OCI-LY3 (cell line): Measurements from ENCODE around the gene HECTD4.

Experiments used
- H2AFZ ChIP-seq: fragments of 200-600, 300-600 bp; shearing (Covaris generic); 2 replicates; pipeline ENCODE4 v1.6.0; 2014; ENCODE audit warnings: antibody characterized with exemption, low read depth, low read length
- H3K27ac ChIP-seq: fragments of 200-600, 300-600 bp; sonication (generic); 2 replicates; pipeline ENCODE4 v1.5.1; 2014; ENCODE audit warnings: mild to moderate bottlenecking, low read length, moderate library complexity, mixed read lengths
- H3K27me3 ChIP-seq: fragments of 200-600, 300-600 bp; sonication (generic); 2 replicates; pipeline ENCODE4 v1.6.1; 2014; ENCODE audit warnings: low read depth, low read length, mixed read lengths
- H3K36me3 ChIP-seq: fragments of 200-600, 300-600 bp; sonication (generic); replicated peaks from 2 replicates; pipeline ENCODE3; 2014; ENCODE audit warnings: low read depth, low read length, mixed read lengths
- H3K4me1 ChIP-seq: fragments of 300-600, 200-600 bp; sonication (generic); 2 replicates; pipeline ENCODE4 v1.6.1; 2014; ENCODE audit warnings: low read length, mixed read lengths
- H3K4me2 ChIP-seq: fragments of 200-600, 300-600 bp; sonication (generic); 2 replicates; pipeline ENCODE4 v1.6.1; 2014; ENCODE audit warnings: low read length, mixed read lengths
- H3K4me3 ChIP-seq: fragments of 300-600, 200-600 bp; sonication (generic); 2 replicates; pipeline ENCODE4 v1.5.1; 2014; ENCODE audit warnings: antibody characterized with exemption, mild to moderate bottlenecking, low read length, moderate library complexity
- H3K79me2 ChIP-seq: fragments of 300-600, 200-600 bp; shearing (Covaris generic); 2 replicates; pipeline ENCODE4 v1.6.1; 2014; ENCODE audit warnings: mild to moderate bottlenecking, low read length, mixed read lengths
- H3K9ac ChIP-seq: fragments of 300-600, 200-600 bp; shearing (Covaris generic); 2 replicates; pipeline ENCODE4 v1.6.0; 2014; ENCODE audit warnings: mild to moderate bottlenecking, low read length, moderate library complexity
- H3K9me3 ChIP-seq: fragments of 200-600, 300-600 bp; shearing (Covaris generic); 2 replicates; pipeline ENCODE4 v1.6.1; 2014; ENCODE audit warnings: low read length, mixed read lengths; ENCODE audit not compliant: insufficient read depth
- H4K20me1 ChIP-seq: fragments of 200-600, 300-600 bp; sonication (generic); 2 replicates; pipeline ENCODE4 v1.6.1; 2016; ENCODE audit warnings: low read length, mixed read lengths; ENCODE audit not compliant: insufficient read depth
- CTCF ChIP-seq: fragments of 200-600, 300-600 bp; sonication (generic); IDR thresholded peaks from 2 replicates; pipeline ENCODE4 v1.5.1; 2014; ENCODE audit warnings: antibody characterized with exemption, low read length, low read depth
- EZH2phosphoT487 ChIP-seq: fragments of 200-600 bp; shearing (Covaris generic); IDR thresholded peaks from 2 replicates; pipeline ENCODE4 v1.6.1; 2018; ENCODE audit warnings: antibody characterized with exemption, mixed run types, low read depth

HECTD4 gene

DNA sequence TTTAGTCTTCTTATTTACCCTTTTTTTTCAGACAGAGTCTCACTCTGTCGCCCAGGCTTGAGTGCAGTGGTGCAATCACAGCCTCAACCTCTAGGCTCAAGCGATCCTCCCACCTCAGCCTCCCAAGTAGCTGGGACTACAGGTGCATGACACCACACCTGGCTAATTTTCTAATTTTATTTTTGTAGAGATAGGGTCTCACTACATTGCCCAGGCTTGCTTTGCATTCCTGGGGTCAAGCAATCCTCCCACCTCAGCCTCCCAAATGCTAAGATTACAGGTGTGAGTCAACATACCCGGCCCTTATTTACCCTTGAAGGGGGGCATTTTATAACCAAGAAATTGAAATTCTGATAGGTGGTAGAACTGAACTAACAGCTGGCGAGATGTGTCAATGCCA is 21.0 kb downstream of the HECTD4 start:
- Histone ChIP-seq H3K9me3 (no peaks in the 10 kb centered on the region), H3K4me1 (no peaks in the 10 kb centered on the region), H3K79me2 (peaks cover 5% of the 10 kb centered on the region; the same call in 1 of the 2 replicates), H2AFZ (no peak overlapping the region), H3K9ac (no peak overlapping the region), H3K27me3 (no peaks in the 10 kb centered on the region), H3K27ac (no peak overlapping the region), H3K4me2 (no peak overlapping the region), H3K36me3 (no peaks in the 10 kb centered on the region), H3K4me3 (no peak overlapping the region), H4K20me1 (peaks cover 16% of the 10 kb centered on the region)
- no peak for TF ChIP-seq EZH2phosphoT487
- TF ChIP-seq CTCF = no peak

DNA sequence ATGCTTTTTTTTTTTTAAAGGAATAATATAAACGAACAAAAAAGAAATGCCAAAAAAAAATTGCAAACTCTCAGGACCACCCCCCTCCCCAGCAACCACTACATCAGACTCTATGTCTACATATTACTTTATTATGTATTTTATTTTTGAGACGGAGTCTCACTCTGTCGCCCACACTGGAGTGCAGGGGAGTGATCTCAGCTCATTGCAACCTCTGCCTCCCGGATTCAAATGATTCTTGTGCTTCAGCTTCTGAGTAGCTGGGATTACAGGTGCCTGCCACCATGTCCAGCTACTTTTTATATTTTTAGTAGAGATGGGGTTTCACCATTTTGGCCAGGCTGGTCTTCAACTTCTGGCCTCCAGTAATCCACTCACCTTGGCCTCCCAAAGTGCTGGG is 22.9 kb downstream of the HECTD4 start:
- Histone ChIP-seq H3K4me1 (no peaks in the 10 kb centered on the region), H3K4me2 (no peak overlapping the region), H3K9me3 (no peaks in the 10 kb centered on the region), H3K4me3 (no peak overlapping the region), H3K27me3 (no peaks in the 10 kb centered on the region), H3K36me3 (no peaks in the 10 kb centered on the region), H4K20me1 (peaks cover 16% of the 10 kb centered on the region), H3K79me2 (peaks cover 9% of the 10 kb centered on the region), H3K9ac (no peak overlapping the region), H2AFZ (no peak overlapping the region), H3K27ac (no peak overlapping the region)
- TF ChIP-seq EZH2phosphoT487 = no peak
- TF ChIP-seq CTCF = no peak

DNA sequence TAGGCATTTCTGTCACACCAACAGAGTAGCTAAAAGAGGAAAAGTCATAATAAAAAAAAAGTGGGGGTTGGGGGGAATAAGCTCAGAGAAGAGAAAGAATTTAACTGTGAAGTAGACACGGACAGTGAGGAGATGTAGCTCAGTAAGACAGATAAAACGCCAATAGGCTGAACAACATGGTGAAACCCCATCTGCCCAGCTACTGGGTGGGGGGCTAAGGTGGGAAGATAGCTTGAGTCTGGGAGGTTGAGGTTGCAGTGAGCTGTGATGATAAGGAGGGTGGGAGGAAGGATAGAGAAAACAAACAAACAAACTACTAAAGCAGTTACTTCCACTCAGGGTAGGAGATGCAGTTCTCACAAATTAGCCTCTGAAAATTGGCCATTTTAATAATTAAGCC is 25.0 kb downstream of the HECTD4 start:
- Histone ChIP-seq H3K9me3 (no peaks in the 10 kb centered on the region), H3K27ac (no peak overlapping the region), H3K9ac (no peak overlapping the region), H3K36me3 (no peaks in the 10 kb centered on the region), H3K4me3 (no peak overlapping the region), H2AFZ (no peak overlapping the region), H3K4me2 (no peak overlapping the region), H3K27me3 (no peaks in the 10 kb centered on the region), H3K79me2 (peaks cover 18% of the 10 kb centered on the region), H4K20me1 (peaks cover 13% of the 10 kb centered on the region), H3K4me1 (peaks cover 10% of the 10 kb centered on the region)
- no peak for TF ChIP-seq EZH2phosphoT487
- no peak for TF ChIP-seq CTCF

DNA sequence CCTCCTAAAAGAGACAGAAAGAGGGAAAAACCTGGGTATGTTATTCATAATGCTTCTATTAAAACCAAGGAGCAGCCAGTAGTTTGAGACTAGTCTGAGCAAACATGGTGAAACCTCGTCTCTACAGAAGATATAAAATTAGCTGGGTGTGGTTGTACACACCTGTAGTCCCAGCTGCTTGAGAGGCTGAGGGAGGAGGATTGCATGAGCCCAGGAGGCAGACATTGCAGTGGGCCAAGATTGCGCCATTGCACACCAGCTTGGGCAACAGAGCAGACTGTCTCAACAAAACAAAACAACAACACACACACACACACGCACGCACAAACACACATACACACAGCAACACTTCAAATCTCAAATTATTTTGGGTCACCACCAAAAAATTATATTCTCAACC is 27.8 kb downstream of the HECTD4 start:
- H3K4me1 ChIP-seq = peaks cover 13% of the 10 kb centered on the region
- H3K27me3 ChIP-seq = no peaks in the 10 kb centered on the region
- H3K79me2 ChIP-seq = peaks cover 17% of the 10 kb centered on the region
- no peak overlapping the region for H3K4me2 ChIP-seq
- H3K36me3 ChIP-seq = no peaks in the 10 kb centered on the region
- H3K9me3 ChIP-seq = no peaks in the 10 kb centered on the region
- no peak overlapping the region for H3K9ac ChIP-seq
- H3K27ac ChIP-seq = no peak overlapping the region
- no peaks in the 10 kb centered on the region for H4K20me1 ChIP-seq
- no peak for TF ChIP-seq CTCF
- no peak for TF ChIP-seq EZH2phosphoT487
- H2AFZ ChIP-seq = no peak overlapping the region
- H3K4me3 ChIP-seq = no peak overlapping the region
